K562 (cell line): ENCODE data around the gene UPF1. TPM values are rescaled to one million over a fixed set of nuclear protein-coding genes. Genes with fewer than 3 reads are reported as not detected.

ENCODE experiments used
- AFF1 ChIP-seq, 2 experiments: fragments of 450-650 bp; IDR thresholded peaks; 2 replicates each; pipeline ENCODE4 v1.6.1; 2018; ENCODE audit warnings: mild to moderate bottlenecking in 2 of 2, low read depth in 1 of 2; ENCODE audit not compliant: partially characterized antibody in 2 of 2
- KDM2B ChIP-seq: fragments of 250-450 bp; sonication (Bioruptor Pico); IDR thresholded peaks from 2 replicates; pipeline ENCODE4 v1.8.0; 2021; ENCODE audit warnings: mild to moderate bottlenecking, moderate library complexity
- LARP7 ChIP-seq: fragments of 450-650 bp; IDR thresholded peaks from 2 replicates; pipeline ENCODE4 v1.6.1; 2016
- LEF1 ChIP-seq: fragments of 450-650 bp; IDR thresholded peaks from 2 replicates; pipeline ENCODE4 v1.6.1; 2016; ENCODE audit warnings: mild to moderate bottlenecking
- PTRF ChIP-seq: fragments of 450-650 bp; IDR thresholded peaks from 2 replicates; pipeline ENCODE4 v1.6.1; 2016; ENCODE audit warnings: mild to moderate bottlenecking, missing genetic modification characterization, missing compliant biosample characterization
- ZNF121 ChIP-seq: sonication (generic); formaldehyde crosslinking; conservative IDR thresholded peaks from 2 replicates; pipeline ENCODE4 v1.8.0; 2022; ENCODE audit warnings: missing genetic modification reagents
- ZNF561 ChIP-seq: fragments of 450-650 bp; formaldehyde crosslinking; conservative IDR thresholded peaks from 2 replicates; pipeline ENCODE4 v1.4.0; 2020; ENCODE audit warnings: mild to moderate bottlenecking, moderate library complexity
- polyA plus RNA-seq, 8 experiments: library from polyadenylated mRNA; depleted of rRNA in 4 of 8; stranded (reverse) in 5 of 8; unstranded in 3 of 8; fragments of >200 nt; fragmentation: Nextera tagmentation in 2 of 8; fragmentation: Illumina TruSeq in 1 of 8; extraction: Ambion mirVana in 2 of 8; extraction: Trizol in 1 of 8; gene quantifications; 2 replicates each; pipeline versions ENCODE4 v1.2.1 to v1.2.3, GENCODE V29; 2011 to 2014; ENCODE audit warnings: inconsistent platforms in 1 of 8, missing spikeins in 1 of 8
- total RNA-seq, 7 experiments: library from RNA; depleted of rRNA in 6 of 7; stranded (reverse); fragments of >200 nt in 6 of 7; fragmentation: Illumina TruSeq in 2 of 7; extraction: Trizol in 2 of 7; gene quantifications; 2 replicates each; pipeline versions ENCODE4 v1.2.1 to v1.2.3, GENCODE V29; 2011 to 2021; ENCODE audit warnings: low replicate concordance in 1 of 7

The UPF1 gene
- total and polyA plus RNA-seq, 9 of the 15 experiments (the other 6 are each of a cell fraction or from before 2014, with no cell fraction given) = 0.34 to 103 (median 27.9) TPM

- no peak for TF ChIP-seq PTRF (tag)
- no peak for TF ChIP-seq ZNF561
- TF ChIP-seq ZNF121 = no peak
- no peak for TF ChIP-seq KDM2B
- TF ChIP-seq LEF1 = no peak
- TF ChIP-seq LARP7 = no peak
- TF ChIP-seq AFF1 (IDR thresholded peaks at IDR 0.05; ENCODE audit: low read depth in 1 of 2, partially characterized antibody in 2 of 2) = no peak
Observed at GRCh38 chr19:18849838-18850400, 18.2 kb downstream of the UPF1 start (continued).
